ENCODE results near the gene HOXA3.

DNA sequence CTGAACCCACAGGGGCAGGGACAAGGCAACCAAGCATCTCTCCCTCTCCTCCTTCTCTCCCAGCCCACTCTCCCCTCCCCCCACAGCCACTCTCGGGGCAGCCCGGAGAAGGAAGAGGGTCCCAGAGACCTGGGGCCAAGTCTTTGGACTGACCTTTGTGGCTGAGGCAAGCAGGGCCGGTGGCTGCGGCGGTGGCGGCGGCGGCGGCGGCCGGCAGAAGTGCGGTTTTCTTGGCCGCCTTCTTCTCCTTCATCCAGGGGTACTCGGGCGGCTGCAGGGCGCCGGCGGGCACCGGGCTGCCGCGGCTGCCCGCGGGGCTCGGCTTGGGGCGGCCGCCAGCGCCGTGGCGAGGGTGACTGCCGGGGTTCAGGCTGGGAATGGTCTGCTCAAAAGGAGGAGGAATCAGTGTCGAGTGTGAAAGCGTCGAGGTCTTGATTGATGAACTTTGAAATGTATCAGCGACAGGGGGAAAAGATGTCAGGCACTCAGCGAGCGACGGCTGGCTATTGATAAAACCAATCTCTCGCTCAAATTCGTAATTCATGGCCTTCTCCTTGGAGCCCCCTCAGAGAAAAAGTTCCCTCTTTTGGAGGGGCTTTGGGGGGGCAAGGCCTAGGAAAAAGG lies 50.3 kb downstream of the HOXA3 start:
- TF ChIP-seq, protein P1, sequence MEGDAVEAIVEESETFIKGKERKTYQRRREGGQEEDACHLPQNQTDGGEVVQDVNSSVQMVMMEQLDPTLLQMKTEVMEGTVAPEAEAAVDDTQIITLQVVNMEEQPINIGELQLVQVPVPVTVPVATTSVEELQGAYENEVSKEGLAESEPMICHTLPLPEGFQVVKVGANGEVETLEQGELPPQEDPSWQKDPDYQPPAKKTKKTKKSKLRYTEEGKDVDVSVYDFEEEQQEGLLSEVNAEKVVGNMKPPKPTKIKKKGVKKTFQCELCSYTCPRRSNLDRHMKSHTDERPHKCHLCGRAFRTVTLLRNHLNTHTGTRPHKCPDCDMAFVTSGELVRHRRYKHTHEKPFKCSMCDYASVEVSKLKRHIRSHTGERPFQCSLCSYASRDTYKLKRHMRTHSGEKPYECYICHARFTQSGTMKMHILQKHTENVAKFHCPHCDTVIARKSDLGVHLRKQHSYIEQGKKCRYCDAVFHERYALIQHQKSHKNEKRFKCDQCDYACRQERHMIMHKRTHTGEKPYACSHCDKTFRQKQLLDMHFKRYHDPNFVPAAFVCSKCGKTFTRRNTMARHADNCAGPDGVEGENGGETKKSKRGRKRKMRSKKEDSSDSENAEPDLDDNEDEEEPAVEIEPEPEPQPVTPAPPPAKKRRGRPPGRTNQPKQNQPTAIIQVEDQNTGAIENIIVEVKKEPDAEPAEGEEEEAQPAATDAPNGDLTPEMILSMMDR (IDR thresholded peaks at IDR 0.05 in 8 of 11, conservative IDR thresholded peaks at IDR 0.05 in 3 of 11), result no peak
- TF ChIP-seq POLR2A (IDR thresholded peaks at IDR 0.05), result no peak

All from spleen (tissue), 7 donors.